ENCODE data around the gene WFDC1. TPM values are rescaled to one million over a fixed set of nuclear protein-coding genes. Genes with fewer than 3 reads are reported as not detected.

The WFDC1 gene
- total RNA-seq, 1 experiment from 2014 or later, result not detected

DNA sequence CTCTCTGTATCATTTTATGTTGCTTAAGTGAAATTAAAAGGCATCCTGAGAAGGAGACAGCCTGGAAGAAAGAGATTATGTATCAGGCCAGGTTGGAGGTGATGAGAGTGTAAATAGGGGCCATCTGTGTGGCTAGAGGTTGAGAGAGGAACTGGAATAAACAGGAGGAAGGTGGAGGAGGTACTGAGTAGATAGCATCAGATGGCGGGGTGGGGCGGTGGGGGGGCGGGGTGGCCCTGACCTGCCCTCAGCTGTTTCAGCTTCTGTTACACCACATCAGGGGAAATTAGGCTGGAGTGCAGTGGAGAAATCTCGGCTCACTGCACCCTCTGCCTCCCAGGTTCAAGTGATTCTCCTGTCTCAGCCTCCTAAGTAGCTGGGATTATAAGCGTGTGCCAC, 48.0 kb upstream of the WFDC1 start:
- DNase-seq (ENCODE audit: low read depth, low spot score), result no peak
- intact Hi-C loops (cut with micrococcal nuclease; ENCODE audit: unreplicated experiment) (no loop called here), in situ Hi-C loops (cut with HindIII; ENCODE audit: low pct_unique_long_range_greater_than_20kb, low sequenced_read_pairs) (no loop called here)
- no peak for TF ChIP-seq SIN3A (IDR thresholded peaks at IDR 0.05; ENCODE audit: borderline replicate concordance, insufficient read depth, low read depth, low read length)
- no peak for TF ChIP-seq TCF7L2 (IDR thresholded peaks at IDR 0.05; ENCODE audit: low read depth, low read length)
- TF ChIP-seq, protein P1, sequence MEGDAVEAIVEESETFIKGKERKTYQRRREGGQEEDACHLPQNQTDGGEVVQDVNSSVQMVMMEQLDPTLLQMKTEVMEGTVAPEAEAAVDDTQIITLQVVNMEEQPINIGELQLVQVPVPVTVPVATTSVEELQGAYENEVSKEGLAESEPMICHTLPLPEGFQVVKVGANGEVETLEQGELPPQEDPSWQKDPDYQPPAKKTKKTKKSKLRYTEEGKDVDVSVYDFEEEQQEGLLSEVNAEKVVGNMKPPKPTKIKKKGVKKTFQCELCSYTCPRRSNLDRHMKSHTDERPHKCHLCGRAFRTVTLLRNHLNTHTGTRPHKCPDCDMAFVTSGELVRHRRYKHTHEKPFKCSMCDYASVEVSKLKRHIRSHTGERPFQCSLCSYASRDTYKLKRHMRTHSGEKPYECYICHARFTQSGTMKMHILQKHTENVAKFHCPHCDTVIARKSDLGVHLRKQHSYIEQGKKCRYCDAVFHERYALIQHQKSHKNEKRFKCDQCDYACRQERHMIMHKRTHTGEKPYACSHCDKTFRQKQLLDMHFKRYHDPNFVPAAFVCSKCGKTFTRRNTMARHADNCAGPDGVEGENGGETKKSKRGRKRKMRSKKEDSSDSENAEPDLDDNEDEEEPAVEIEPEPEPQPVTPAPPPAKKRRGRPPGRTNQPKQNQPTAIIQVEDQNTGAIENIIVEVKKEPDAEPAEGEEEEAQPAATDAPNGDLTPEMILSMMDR (IDR thresholded peaks at IDR 0.05), result no peak
- TF ChIP-seq REST (IDR thresholded peaks at IDR 0.05; ENCODE audit: insufficient read depth in 1 of 2, low read depth in 2 of 2, low read length in 1 of 2), result no peak
- TF ChIP-seq POLR2AphosphoS5 (IDR thresholded peaks at IDR 0.05; ENCODE audit: low read depth, low read length), result no peak
- H3K9me3 ChIP-seq (ENCODE audit: control insufficient read depth, insufficient read depth, low read depth, low read length), result no peaks in the 10 kb centered on the region
- H3K36me3 ChIP-seq (ENCODE audit: control insufficient read depth, insufficient read depth, low read length), result no peaks in the 10 kb centered on the region
- H3K4me1 ChIP-seq (ENCODE audit: control insufficient read depth, insufficient read depth, low read length), result no peaks in the 10 kb centered on the region
- ChIA-PET POLR2A (no interaction called here), CTCF (interaction anchor here (0.7 kb wide), 1 partner anchor 181 kb away, joined by 3 read pairs; no protein-coding TSS in a partner anchor)
- H3K27ac ChIP-seq (ENCODE audit: low read length), result no peak overlapping the region
- H3K4me3 ChIP-seq (ENCODE audit: low read depth in 2 of 2, low read length in 2 of 2), result no peak overlapping the region
- BruUV-seq (replicated peaks), result no TSS peak
- no peak for ATAC-seq
- no peaks in the 10 kb centered on the region for H3K27me3 ChIP-seq (ENCODE audit: control insufficient read depth, insufficient read depth, low read length)

- no peaks in the 10 kb centered on the region for H3K9me3 ChIP-seq (ENCODE audit: control insufficient read depth, insufficient read depth, low read depth, low read length)
- H3K36me3 ChIP-seq (ENCODE audit: control insufficient read depth, insufficient read depth, low read length), result no peaks in the 10 kb centered on the region
- no peaks in the 10 kb centered on the region for H3K27me3 ChIP-seq (ENCODE audit: control insufficient read depth, insufficient read depth, low read length)
- TF ChIP-seq TCF7L2 (IDR thresholded peaks at IDR 0.05; ENCODE audit: low read depth, low read length), result no peak
- no peak for TF ChIP-seq POLR2AphosphoS5 (IDR thresholded peaks at IDR 0.05; ENCODE audit: low read depth, low read length)
- TF ChIP-seq, protein P1 (IDR thresholded peaks at IDR 0.05), result no peak
- TF ChIP-seq REST (IDR thresholded peaks at IDR 0.05; ENCODE audit: insufficient read depth in 1 of 2, low read depth in 2 of 2, low read length in 1 of 2), result no peak
- no peak for TF ChIP-seq SIN3A (IDR thresholded peaks at IDR 0.05; ENCODE audit: borderline replicate concordance, insufficient read depth, low read depth, low read length)
- BruUV-seq (replicated peaks), result no TSS peak
- DNase-seq (ENCODE audit: low read depth, low spot score) (no peak), ATAC-seq (no peak)
- no peak overlapping the region for H3K27ac ChIP-seq (ENCODE audit: low read length)
- in situ Hi-C loops (cut with HindIII; ENCODE audit: low pct_unique_long_range_greater_than_20kb, low sequenced_read_pairs) (no loop called here), intact Hi-C loops (cut with micrococcal nuclease; ENCODE audit: unreplicated experiment) (no loop called here)
- H3K4me1 ChIP-seq (ENCODE audit: control insufficient read depth, insufficient read depth, low read length), result no peaks in the 10 kb centered on the region
- ChIA-PET CTCF (interaction anchor here (0.7 kb wide), 1 partner anchor 181 kb away, joined by 3 read pairs; no protein-coding TSS in a partner anchor), POLR2A (no interaction called here)
- H3K4me3 ChIP-seq (ENCODE audit: low read depth in 2 of 2, low read length in 2 of 2), result no peak overlapping the region
Measured at GRCh38 chr16:84247331-84247730, 47.3 kb upstream of the WFDC1 start.

Measured in Panc1 (cell line).